ENCODE results near the gene TMEM169.

TMEM169 gene

GRCh38 chr2:216108310-216108966, 26.7 kb downstream of the TMEM169 start:
- no peak for DNase-seq

GRCh38 chr2:216108967-216109921, 27.5 kb downstream of the TMEM169 start, which contains the start of gene XRCC5:
XRCC5 (plus strand) TSS chr2:216109348; CDS start chr2:216109437, 89 bp downstream.
- DNase-seq: peak; percentile 75

DNA sequence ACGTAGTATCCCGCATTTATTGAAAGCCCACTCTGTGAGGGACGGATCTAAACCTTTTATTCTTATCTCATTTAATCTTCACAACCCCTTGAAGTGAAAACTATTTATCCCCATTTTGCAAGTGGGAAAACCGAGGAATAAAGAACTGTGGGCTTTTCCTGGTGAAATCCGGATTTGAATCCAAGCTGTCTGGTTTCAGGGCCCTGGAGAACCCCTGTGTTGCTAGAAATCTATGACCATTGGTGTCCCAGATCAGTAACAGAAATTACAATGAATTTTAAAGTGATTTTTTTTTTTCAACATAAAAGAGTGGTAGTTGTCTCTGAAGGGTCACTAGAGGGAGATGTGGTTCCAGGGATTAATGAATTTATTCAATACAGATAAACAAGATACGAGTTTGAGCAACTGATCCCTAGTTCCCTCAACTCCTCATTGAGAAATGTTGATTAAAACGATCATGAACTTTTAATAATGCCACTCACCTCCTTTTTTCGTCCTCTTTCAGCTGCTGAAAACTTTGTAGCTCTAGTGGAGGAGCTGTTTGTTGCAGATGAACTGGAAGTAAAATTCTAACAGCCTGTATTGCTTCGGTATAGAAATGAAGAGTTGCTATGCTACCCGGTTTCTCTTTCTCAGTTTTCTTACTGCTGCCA, 28.4 kb downstream of the TMEM169 start:
- no peak for DNase-seq

GRCh38 chr2:216110620-216111019, 28.9 kb downstream of the TMEM169 start:
- no peak for DNase-seq

DNA sequence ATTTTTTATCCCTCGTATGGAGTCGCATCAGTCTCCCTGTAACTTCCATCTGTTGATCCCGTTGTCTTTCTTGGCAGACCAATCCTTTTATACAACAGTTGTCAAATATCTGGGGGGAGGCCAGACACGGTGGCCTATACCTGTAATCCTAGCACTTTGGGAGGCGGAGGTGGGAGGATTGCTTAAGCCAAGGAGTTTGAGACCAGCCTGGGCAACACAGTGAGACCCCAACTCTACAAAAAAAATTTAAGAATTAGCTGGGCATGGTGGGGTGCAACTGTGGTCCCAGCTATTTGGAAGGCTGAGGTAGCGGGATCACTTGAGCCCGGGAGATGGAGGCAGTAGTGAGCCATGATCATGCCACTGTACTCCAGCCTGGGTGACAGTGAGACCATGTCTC, 29.4 kb downstream of the TMEM169 start:
- DNase-seq: no peak

DNA sequence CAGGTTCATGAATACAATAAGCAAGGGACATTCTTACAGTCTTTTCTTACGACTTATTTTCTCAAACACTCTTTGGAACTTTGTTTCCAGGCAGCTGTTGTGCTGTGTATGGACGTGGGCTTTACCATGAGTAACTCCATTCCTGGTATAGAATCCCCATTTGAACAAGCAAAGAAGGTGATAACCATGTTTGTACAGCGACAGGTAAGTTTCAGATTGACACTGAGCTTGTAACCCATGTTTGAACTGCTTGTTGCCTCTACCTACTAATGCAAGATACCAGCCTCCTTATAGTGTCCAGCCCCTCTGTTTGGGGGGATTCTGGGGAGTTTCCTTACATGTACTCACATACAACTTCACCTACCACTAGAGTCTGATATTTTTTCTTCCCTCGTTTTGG, 31.2 kb downstream of the TMEM169 start:
- DNase-seq: no peak

DNA sequence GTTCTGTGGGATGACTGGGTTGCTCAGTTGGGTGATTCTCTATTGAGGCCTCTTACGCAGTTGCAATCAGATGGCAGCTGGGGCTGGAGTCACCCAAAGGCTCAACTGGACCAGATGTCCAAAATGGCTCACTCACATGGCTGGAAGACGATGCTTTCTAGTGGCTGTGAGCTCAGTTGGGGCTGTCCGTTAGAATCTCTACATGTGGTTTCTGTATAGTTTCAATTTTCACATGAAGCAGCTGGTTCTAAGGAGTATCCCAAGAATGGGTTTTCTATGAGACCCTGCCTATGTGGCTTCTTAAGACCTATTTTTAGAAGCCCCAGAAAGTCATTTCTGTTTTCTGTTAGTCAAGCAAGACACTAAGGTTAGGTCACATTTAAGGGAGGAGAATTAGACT, 31.9 kb downstream of the TMEM169 start:
- DNase-seq: no peak

DNA sequence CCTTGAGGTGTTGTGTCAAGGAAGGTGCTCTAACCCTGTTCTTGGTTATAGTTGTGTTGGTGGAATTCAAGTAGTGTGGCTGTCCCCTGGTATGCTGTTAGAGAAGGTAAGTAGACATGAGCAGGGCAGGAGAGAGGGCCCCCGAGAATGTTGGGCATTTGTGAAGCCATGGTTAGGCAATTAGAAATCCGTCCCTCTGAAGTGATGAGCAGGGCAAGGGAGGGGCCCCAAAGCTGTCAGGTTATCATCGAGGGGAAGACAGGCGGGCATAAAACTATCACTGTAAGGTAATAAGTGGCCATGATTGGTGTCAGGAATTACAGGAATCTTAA, 32.6 kb downstream of the TMEM169 start:
- no peak for DNase-seq

GRCh38 chr2:216114714-216115531, 33.2 kb downstream of the TMEM169 start:
- DNase-seq: peak; percentile 79

- DNase-seq: no peak
Observed at GRCh38 chr2:216116418-216116817, 34.7 kb downstream of the TMEM169 start.

- DNase-seq: no peak
Observed at GRCh38 chr2:216117561-216118340, 36.0 kb downstream of the TMEM169 start.

DNA sequence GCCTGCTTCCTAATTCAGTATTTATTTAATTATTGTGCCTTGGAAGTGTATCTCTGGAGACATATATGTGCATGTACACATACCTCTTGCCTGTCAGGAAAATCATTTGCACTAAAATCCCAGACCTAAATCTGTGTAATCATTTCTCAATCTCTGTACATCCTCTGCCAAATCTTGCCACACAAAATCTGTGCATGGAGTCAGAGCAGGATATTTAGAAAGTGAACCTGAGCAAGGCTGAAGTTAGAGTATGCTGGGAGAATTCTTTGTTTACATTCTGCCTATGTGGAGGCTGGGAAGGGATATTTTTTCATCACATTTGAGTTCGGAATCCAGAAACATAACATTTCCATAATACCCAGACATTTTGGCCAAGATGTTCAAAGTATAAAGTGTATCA, 36.8 kb downstream of the TMEM169 start:
- DNase-seq: no peak

DNA sequence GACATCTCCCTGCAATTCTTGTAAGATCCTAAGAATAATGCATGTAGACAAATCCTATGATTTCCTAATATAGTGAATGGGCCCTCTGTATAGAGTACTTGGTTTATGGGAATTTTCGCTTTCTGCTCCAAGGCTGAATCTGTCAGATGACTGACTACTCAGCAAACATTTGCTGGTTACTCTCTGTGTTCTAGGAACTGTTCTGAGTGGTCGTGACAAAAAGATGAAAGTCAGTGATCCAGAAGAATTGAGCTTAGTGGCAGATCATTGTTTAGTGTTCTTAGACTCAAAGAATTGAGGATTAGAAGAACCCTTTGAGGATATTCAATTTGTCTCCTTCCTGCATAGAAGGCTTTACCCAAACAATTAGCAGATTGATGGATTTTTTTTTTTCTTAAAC, 37.4 kb downstream of the TMEM169 start:
- no peak for DNase-seq

DNA sequence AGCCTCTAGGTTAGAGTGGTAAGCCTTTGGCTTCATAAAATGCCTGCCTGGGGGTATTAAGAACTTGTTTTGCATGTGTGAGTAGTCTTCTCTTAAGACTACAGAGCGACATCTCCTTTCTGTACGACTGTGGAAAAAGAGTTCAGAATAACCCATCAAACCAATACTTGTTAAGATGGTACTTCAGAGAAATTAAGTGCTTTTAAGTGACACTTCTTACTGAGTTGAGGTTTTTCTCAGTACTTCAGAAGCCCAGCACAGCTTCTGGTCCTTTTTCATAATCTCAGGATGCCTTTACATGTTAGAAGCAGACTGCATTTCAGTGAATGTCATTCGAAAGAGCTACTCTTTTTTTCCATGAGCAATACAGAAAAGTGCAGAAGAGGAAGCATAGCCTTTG, 38.3 kb downstream of the TMEM169 start:
- DNase-seq: no peak

DNA sequence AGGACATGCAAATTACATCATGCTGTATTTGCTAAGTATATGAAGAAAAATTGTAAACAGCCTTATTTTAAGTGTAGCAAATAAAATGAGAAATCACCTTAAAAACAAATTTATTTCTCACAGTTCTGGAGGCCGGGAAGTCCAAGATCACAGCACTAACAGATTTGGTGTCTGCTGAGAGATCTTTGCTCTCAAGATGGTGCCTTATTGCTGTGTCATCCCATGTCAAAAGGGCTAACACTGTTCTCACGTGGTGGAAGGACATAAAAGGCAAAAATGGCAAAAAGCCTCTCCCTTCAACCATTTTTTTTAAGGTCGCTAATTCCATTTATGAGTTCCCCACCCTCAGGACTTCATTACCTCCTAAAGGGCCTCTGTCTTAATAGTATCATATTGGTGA, 39.5 kb downstream of the TMEM169 start:
- DNase-seq: no peak

- no peak for DNase-seq
Observed at GRCh38 chr2:216126943-216127342, 45.2 kb downstream of the TMEM169 start.

- no peak for DNase-seq
Observed at GRCh38 chr2:216130346-216130971, 48.7 kb downstream of the TMEM169 start.

- no peak for DNase-seq
Observed at GRCh38 chr2:216131175-216131926, 49.6 kb downstream of the TMEM169 start.

- DNase-seq: no peak
Observed at GRCh38 chr2:216132585-216132984, 50.9 kb downstream of the TMEM169 start.

- DNase-seq: no peak
Observed at GRCh38 chr2:216133397-216133796, 51.7 kb downstream of the TMEM169 start.
